ENCODE measurements around the gene CMTM8.
A peak's percentile ranks its signal among the peaks of the same experiment; 100 is the strongest.

The CMTM8 gene

DNA sequence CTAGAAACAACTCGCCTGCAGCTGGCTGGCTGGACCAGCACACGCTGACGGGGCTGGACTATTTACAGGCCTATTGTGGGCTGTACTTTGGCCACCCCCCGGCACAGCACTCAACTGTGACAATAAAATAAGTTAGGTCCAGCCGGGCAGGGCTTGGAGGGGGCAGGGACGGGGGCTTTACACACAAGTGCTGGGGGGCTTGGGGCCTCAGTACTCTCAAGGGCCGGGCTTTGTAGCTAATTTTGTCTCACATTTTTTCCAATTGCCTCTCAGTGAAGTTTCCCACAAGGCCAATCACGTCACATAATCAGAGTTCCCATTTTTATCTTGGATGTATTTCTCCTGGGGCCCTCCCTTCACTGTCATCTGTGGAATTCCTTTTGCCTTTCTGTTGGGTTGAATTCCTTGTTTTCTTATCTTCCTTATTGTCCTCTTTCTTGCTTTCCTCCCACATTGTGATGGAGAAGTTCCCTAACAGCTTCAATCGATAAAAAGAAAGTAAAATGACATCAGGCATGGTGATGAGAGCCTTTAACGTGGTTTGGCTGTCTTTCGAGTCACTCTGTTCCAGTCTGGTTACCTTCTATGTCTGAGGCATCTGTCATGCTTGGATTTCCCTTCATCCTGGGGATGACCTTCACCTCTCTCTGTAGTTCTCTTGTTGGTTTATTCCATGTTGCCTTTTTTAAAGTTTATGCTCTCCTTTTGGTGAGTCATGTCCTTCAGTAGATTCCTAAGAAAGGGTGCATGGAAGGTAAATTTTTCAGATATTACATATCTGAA lies 109.1 kb downstream of the CMTM8 start:
- DNase-seq, result no peak

DNA sequence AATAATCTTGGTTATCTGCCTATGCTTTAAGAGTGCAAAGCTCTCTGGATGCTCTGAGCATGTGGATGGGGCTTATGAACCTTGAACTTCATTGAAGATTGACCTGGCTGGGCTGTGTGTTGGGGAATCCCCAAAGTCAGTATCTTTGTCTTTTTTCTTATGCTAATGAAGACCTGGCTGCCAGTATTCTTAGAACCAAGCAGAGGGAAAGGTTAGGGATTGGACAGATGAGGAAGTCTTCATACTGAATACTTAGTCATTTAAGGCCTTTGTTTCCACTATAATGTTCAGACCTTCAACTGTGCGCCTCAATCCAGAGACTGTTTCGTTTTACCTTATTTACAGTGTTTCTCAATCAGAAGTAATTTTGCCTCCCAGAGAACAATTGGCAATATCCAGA lies 110.7 kb downstream of the CMTM8 start:
- DNase-seq, result no peak

DNA sequence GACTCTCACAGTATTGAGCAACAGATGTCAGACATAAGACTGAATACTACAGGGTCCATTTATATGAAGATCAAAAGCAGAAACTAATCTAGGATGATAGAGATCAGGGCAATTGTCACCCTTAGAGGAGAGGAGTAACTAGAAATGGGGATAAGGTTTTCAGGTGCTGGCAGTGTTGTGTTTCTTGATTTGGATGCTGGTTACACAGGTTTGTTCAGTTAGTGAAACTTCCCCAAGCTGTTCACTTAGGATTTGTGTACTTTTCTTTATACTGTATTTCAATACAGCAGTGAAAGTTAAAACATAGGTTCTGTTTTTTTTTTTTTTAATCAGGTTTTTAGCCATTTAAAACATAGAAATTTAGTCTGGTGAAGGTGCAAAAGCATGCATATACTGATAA lies 114.1 kb downstream of the CMTM8 start:
- no peak for DNase-seq

DNA sequence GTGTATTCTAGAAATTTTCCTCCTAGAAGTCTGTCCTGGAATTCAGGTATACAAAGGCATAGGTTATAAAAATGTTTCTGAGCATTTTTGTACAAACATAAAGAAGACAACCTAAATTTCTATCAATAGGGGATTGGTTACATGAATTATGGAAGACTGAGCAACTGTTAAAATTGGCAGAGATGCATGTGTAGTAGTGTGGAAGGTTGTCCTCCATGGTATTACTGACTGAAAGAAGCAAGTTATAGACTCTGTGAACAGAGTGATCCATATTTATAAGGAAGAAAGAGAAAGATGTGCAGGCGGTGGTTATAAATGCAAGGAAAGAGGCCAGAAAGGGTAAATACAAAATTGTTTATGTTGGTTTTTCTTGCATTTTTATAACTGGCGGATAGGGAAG lies 114.9 kb downstream of the CMTM8 start:
- DNase-seq, result no peak

DNA sequence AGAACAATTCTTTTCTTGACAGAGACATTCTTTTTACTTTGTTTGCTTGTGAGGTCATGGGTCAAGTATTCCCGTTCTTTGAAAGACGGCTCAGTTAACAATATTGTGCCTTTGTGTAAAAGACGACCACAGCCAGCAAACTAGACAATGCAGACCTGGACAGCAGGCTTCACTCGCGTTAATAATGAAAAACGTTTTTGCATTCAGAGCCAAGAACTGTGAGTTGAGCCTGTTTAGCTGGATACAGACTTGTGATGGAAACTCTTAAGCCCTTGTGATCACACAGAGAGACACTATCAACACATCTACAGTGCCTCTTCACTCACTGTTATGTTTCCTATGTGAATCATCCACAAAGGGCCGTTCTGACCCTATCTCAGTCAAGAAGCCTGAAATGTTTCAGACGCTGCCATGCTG lies 115.9 kb downstream of the CMTM8 start:
- DNase-seq, result no peak

DNA sequence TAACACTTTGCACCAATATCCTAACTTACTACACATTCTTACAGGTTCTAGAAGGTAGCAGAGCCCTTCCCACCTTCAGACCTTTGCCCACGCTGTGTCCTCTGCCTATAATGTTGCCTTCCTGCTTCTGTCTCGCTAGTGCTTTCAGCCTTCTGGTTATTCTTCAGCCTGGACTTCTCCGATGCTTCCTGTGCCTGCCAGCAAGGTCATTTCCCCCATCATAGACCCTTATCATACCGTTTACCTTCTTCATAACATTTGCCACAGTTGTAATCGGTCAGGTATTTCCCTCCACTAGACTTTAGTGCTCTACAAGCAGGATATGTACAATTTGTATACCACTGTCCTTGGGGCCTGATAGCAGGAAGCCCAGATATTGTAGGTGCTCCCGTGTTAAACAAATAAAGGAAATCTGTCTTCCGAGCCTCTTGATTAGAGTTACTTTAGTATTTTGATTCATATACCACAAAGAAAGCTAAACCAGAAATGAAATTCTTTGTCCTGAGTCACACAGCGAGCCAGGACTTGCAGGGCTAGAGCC lies 117.3 kb downstream of the CMTM8 start:
- no peak for DNase-seq

DNA sequence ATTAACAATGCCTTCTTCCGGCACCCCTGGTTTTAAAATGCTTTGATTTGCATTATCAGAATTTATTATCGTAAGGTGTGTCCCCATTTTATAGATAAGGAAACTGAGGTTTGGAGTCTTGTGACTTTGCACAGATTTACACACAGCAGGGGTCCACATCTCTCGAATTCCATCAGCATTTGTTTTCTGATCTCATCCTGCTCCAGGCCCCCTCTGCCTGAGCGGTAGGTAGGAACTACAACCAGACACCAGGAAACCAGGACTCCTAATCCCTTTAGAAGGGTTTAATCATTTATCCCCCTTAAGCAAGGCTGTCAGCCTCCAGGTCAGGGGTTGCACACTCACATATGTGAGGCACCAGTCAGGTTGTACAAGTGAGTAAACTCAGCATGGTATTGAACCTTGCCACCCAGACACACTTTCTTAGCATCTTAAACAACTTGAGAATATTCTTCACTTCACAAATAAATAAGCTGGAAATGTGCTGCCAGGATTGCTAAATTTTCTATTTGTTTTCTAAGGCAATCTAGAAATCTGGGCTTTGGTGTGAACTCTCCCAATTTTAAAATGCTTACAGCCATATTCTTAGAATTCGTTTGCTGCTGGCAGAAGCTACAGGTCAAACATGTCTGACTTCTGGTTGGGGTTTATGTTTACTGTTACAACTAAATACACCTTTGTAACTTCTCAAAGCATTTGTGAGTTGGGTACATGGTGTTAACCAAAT lies 121.4 kb downstream of the CMTM8 start:
- no peak for DNase-seq

DNA sequence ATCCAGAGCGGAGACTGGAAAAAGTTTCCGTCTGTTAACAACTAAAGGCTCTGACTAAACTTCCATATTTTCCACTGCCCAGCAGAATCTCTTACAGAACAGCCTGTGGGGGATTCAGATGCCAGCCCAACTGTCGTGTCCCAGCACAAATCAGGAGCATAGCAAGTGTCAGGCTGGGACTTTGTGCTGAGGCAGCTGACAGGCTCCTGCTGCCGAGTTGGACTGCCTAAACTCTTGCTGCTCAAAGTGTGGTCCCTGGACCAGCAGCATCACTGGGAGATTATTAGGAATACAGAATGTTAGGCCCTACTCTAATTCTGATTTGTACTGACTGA lies 122.0 kb downstream of the CMTM8 start:
- DNase-seq, result no peak

DNA sequence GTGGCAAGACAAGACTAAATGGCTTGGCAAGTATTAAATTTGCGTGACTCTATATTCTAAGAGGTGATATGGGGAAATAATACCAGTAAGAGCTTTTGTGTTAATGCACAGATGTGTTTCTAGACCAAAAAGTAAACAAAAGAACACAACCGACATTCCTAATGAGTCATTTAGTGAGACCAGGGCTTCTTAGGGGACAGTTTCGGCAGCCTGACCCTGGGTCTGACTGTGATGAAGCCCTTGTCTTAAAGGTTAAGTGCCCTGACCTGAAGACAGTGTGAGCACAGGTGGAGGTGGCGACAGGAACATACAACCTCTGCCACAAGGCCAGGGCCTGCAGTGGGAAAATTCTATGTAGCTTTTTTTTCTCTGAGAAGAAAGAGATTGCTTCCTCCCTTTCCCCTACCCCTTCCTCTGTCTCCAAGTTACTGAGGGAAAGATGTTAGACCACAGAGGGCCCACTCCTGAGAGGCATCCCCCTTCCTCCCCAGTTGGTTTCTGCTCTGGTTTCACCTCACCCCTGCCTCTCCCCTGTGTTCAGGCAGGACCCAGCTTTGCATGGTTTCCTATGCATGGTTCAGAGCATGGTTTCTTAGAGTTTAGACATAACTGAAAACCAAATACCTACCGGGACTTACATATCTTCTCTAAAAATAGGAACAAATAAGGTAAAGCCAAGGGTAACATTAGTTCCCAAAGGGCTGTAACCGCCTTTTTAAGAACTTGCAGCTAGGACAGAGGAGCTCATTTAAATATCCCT lies 128.3 kb downstream of the CMTM8 start:
- no peak for DNase-seq

DNA sequence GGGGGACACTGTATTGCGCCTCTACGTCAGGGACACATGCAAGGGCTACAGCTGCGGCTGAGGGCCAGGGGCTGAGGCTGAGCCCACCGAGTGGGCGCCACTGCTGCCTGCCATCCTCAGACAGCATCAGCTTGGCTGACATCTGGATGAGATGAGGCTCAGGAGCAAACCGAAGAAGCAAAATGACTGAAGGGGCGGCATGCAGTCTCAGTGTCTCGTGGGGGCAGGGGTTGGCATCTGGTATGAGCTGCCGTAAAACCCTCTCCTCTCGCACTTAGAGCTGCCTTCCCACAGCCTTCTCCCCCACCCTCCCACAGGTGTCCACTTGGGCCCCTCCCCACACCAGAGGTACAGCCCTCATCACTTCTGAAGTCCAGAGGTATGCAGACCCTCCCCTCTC lies 129.0 kb downstream of the CMTM8 start:
- DNase-seq, result no peak

DNA sequence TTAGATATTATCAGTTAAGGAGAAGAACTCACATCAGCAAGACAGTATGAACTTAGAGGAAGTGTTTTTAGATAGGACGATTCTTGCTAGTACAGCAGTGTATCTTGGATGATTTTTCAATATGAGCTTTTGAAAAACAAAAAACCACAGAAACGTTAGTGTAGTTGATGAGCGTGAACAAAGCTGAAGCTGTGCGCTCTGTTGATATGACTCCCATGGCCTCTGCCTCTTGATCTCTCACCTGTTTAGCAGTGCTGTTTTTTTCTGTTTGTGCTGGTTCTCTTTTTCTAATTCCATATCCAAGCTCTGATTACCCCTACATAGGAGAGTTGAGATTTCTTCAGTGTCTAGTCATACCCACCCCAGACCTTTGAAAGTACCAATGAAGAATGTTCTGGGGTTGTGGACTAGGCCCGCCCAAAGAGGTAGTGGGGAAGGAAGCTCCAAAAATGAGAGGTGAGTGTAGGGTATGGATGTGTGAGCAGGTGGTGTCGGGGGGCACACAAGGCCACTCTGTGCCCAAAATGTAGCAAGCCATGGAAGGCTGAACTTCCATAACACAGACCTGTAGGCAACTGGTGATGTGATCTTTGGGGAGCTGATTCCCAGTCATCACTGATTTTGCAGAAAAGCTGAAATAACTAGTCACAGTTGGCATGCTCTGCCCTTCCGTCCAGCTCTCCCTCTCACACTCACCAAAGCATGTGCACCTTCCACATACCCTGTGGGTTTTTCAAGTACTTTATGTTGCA lies 133.2 kb downstream of the CMTM8 start:
- peak; percentile 29 for DNase-seq

DNA sequence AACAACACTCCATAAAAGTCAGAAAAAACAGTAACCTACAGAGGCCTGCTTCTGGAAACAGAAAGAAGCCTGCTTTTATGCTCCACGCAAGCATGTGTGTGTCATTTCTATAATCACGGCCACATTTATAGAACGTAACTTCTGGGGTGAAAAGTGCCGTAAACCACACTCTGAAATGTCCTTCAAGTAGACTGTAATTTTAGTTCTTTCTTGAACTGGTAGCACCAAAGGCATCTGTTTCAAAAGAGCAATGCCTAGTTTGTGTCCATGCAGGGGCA lies 133.7 kb downstream of the CMTM8 start:
- DNase-seq, result no peak

DNA sequence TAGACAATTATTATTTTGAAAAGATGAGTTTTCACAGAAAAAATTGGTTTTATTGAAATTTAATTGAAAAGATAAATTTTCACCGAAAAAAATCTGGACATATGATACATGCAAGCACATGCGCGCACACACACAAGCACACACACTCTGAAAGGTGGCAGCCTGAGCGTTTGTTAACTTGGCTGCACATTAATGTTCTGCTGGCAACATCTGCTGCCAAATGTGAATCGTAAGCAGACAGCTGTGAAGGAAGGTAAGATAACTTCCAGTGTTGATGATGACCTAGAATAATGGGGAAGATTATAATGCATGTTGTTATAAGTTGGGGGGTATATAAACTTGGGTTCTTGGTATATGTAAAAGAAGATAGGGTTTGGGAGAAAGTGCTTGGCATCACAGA lies 134.8 kb downstream of the CMTM8 start:
- DNase-seq, result no peak

DNA sequence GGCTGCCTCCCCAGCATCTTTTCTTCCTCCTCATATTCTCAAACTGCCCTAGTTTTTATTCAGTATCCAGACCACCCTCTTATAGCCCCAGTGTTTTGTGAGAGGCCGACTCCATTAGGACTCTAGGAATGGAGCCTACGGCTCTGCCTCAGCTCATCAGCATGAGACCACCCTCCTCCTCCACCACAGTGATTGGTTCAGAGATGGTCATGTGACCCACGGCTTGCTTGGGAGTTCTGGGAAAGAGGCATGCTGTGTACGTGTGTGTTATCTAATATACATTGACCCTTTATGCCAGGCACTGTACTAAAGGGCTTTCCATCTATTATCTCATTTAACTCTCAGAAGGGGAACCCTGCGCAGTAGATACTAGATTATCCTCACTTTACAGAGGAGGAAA lies 135.4 kb downstream of the CMTM8 start:
- DNase-seq, result no peak

DNA sequence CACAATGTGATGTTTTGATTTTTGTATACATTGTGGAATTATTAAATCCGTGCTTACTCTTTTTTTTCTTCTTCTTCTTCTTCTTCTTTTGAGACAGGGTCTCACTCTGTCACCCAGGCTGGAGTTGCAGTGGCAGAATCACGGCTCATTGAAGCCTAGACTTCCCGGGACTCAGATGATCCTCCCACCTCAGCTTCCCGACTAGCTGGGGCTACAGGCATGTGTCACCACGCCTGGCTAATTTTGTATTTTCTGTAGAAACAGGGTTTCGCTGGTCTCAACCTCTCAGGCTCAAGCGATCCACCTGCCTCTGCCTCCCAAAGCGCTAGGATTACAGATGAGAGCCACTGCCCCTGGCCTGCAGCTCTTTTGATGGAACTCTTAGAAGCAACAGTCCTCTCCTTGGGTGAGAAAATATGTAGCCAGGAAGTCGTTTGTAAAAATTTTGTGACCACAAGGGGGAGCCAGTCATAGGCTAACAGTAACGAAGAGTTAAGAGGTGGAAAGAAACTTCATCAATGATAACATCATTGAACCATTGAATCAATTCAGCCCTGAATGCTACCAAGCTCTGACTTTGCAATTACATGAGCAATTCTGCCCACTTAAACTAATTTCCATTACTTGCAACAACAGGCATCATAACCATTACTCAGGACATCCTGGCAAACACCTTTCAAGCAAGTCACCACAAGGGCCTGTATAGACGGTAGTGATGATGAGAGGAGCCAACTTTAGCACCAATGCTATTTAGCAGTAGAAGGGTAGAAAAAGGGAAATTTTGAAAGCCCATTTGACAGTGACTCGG lies 136.5 kb downstream of the CMTM8 start:
- DNase-seq, result peak; percentile 62

DNA sequence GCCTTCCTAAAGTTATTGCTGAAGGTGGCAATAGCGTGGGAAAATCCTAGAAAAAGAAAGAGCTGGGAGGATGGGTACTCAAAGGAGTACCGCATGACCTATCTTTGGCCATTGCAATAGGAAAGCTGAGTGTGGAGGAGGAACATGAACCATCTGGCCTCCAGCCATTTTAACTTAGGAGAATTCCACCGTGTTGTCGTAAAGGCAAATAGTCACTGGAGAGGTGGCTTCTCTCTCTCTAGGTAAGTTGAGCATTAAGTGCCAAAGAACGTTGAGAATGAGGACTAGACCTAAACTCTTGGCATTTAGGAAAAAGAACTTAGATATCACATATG lies 137.1 kb downstream of the CMTM8 start:
- no peak for DNase-seq

DNA sequence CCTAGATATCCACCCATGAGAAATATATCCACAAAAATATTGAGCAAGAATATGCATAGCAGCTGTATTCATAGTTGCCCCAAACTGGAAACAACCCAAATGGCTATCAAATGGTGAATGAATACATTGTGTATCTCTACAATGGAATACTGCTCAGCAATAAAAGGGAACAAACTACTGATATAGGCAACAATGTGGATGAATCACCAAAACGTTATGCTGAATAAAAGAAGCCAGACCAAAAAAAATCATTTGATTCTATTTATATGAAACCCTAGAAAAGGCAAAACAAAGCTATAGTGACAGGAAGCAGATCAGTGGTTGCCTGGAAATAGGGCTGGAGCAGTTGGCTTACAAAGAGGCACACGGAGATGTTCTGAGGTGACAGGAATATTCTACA lies 137.6 kb downstream of the CMTM8 start:
- DNase-seq, result no peak

DNA sequence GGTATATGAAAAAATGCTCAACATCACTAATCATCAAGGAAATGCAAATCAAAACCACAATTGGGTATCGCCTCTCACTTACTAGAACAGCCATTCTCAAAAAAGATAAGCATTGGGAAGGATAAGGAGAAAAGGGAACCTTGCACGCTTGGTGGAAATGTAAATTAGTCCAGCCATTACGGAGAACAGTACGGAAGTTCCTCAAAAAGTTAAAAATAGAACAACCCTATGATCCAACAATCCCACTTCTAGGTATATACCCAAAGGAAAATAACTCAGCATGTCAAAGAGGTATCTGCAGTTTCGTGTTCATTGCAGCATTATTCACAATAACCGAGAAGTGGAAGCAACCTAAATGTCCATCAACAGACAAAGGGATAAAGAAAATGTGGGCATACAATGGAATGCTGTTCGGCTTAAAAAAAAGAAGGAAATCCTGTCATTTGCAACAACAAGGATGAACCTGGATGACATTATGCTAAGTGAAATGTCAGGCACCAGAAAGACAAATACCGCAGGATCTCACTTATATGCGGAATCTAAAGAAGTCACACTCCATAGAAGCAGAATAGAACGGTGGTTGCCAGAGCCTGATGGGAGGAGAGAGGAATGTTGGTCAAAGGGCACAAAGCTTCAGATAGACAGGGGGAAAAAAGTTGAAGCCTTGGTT lies 141.5 kb downstream of the CMTM8 start:
- DNase-seq, result no peak

DNA sequence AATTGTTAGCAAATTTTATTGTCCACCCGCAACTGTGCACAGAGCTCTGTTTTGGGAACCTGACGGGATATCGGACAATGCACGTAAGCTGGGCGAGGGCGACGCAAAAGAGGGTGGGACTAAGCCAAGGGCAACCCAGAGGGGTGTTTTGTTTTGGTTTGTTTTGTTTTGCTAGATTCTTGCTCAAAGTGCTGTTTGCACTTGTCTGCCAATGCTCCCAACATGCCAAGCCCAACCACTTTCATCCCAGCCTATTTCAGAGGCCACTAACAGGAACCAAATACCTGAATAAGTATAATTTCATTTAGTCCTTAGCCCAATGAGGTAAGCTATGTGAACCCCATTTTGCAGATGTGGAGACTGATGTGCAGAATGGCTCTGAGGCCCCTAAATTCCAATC lies 143.4 kb downstream of the CMTM8 start:
- no peak for DNase-seq

DNA sequence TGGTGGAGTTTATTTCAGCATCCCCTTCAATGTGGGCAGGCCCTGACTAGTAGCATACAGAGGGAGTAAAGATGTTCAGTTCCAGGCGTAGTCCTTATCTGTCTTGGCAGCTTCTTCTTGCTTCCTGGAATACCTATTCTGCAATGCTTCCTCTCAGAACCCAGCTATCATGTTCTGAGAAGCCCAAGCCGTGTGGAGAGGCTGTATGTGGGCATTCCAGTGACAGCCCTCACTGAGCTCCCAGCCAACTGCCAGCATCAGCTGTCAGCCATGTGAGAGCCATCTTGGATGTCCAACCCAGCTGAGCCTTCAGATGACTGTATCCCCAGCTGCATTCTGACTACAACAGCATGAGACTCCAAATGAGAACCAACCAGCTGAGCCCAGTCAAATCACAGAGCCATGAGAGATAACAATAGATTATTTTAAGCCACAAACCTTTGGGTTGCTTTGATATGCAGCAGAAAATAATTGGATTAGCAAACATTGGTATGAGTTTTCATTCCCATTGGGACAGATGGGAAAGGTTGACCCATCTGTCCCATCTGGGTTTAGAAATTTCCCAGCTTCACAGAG lies 144.7 kb downstream of the CMTM8 start:
- DNase-seq, result no peak

DNA sequence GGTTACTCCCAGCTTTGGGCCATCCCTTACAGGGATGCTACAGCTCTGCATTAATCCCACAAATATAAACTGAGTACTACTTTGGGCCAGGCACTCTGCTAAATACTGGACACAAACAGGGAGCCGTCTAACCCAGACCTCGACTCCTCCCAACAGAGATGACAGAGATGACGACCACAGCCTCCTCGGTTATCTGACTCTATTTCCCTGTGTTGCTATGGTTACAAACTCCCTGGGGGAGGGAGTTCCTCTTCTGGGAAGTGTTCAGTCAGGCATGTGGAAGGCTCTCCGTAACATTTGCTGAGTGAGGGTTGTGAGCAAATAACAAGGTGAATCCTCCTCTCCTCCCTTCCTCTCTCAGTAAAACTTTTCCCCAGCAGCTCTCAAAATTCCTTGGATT lies 146.5 kb downstream of the CMTM8 start:
- peak; percentile 72 for DNase-seq

DNA sequence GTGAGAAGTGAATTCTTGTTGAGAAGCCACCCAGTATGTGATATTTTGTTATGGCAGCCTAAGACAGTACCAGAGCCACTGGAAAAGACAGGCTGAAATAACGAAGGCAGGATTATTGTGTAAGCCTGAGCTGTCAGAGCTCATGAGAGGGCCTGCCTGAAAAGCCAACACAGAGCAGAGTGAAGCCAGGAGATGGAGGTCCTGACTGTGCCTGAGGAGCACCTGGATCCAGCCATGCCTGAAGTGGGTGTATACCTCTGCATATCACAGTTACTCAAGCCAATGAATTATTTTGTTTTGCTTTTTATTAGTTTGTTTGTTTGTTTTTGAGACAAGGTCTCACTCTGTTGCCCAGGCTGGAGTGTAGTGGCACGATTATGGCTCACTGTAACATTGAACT lies 149.0 kb downstream of the CMTM8 start:
- no peak for DNase-seq

Measured in CD4-positive, alpha-beta T cell treated with Interleukin-15 for 1 hour (primary cell).